ENCODE results near the gene NDUFA13. TPM values are rescaled to one million over a fixed set of nuclear protein-coding genes. Genes with fewer than 3 reads are reported as not detected.

Gene NDUFA13
- total and polyA plus RNA-seq, 4 experiments from 2014 or later: 191 to 316 (median 232) TPM

DNA sequence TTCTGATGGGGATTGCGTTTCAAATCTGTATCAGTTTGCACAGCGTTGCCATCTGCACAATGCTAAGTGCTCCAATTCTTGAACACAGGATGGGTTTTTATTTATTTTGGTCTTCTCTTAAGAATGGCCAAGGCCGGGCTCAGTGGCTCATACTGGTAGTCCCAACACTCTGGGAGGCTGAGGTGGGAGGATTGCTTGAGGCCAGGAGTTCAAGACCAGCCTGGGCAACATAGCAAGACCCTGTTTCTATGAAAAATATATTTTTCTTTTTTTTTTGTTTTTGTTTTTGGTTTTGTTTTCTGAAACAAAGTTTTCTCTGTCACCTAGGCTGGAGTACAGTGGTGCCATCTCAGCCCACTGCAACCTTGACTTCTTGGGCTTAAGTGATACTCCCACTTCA, 7.2 kb downstream of the NDUFA13 start:
- intact Hi-C loops (cut with micrococcal nuclease): no loop called here
- no peaks in the 10 kb centered on the region for H3K27me3 Mint-ChIP-seq
- H3K9me3 ChIP-seq (ENCODE audit: control insufficient read depth in 1 of 2, low read length in 2 of 2): no peaks in the 10 kb centered on the region
- ChIA-PET CTCF (ENCODE audit: partially characterized antibody) (no interaction called here), POLR2A (ENCODE audit: partially characterized antibody) (no interaction called here)
- H3K27ac Mint-ChIP-seq: no peak overlapping the region
- DNase-seq: no peak
- no peak overlapping the region for H3K4me3 Mint-ChIP-seq
- H3K36me3 ChIP-seq (ENCODE audit: insufficient read depth, low read length): peaks cover 23% of the 10 kb centered on the region
- H3K9me3 Mint-ChIP-seq: no peaks in the 10 kb centered on the region
- peaks cover 8% of the 10 kb centered on the region for H3K4me1 ChIP-seq (ENCODE audit: insufficient read depth, low read length)
- peaks cover 15 to 42% of the 10 kb centered on the region in 2 donors for H3K36me3 Mint-ChIP-seq
- peaks cover 11 to 28% (median 21%) of the 10 kb centered on the region in 4 donors for H3K4me1 Mint-ChIP-seq
- H3K27me3 ChIP-seq (ENCODE audit: insufficient read depth, low read length): no peaks in the 10 kb centered on the region
- no peak overlapping the region for H3K27ac ChIP-seq (ENCODE audit: low read depth, low read length)
- H3K4me3 ChIP-seq (ENCODE audit: low read length in 2 of 2): no peak overlapping the region

GRCh38 chr19:19524053-19524452, 8.0 kb downstream of the NDUFA13 start:
- Mint-ChIP-seq H3K4me3 (no peak overlapping the region), H3K4me1 (peaks cover 11 to 28% (median 20%) of the 10 kb centered on the region in 4 donors), H3K36me3 (peaks cover 15 to 44% of the 10 kb centered on the region in 2 donors), H3K9me3 (no peaks in the 10 kb centered on the region), H3K27ac (peak overlapping the region in 2 of 7 donors; percentile 32 to 64), H3K27me3 (no peaks in the 10 kb centered on the region)
- H3K4me3 ChIP-seq (ENCODE audit: low read length in 2 of 2): no peak overlapping the region
- no peak overlapping the region for H3K27ac ChIP-seq (ENCODE audit: low read depth, low read length)
- intact Hi-C loops (cut with micrococcal nuclease): no loop called here
- H3K27me3 ChIP-seq (ENCODE audit: insufficient read depth, low read length): no peaks in the 10 kb centered on the region
- H3K4me1 ChIP-seq (ENCODE audit: insufficient read depth, low read length): peaks cover 7% of the 10 kb centered on the region
- ChIA-PET CTCF (ENCODE audit: partially characterized antibody) (no interaction called here), POLR2A (ENCODE audit: partially characterized antibody) (no interaction called here)
- H3K9me3 ChIP-seq (ENCODE audit: control insufficient read depth in 1 of 2, low read length in 2 of 2): no peaks in the 10 kb centered on the region
- H3K36me3 ChIP-seq (ENCODE audit: insufficient read depth, low read length): peaks cover 26% of the 10 kb centered on the region
- no peak for DNase-seq

DNA sequence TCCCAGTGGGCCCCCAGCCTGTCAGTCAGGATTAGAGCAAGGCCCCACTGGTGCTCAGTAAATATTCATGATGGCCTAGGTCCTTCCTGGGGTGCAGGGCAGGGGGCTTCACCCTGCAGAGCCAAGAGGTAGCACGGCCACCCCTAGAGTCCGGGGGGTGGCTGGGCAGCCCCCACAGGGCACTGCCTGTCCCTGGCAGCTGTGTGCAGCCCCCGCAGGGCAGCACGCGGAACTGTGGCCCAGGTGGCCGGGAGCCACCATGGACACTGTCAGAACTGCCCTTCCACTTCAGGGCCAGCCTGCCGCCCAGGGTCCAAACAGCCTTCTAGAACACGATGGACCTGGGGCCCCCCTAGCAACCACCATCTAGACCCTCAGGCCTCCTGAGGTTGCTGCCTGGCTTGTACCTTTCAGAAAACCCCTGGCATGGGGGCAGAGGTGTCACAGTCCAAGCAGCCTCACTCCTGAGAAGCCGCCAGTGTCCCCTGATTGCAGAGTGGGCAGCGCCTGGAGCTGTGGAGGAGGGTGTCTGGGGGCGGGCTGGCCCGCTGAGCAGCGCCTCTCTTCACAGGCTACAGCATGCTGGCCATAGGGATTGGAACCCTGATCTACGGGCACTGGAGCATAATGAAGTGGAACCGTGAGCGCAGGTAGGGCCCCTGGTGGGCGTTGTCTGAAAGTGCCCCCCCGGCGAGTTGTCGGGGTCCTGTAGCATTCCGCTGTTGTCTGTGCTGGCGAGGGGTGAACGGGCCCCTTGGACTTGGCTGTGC, 9.8 kb downstream of the NDUFA13 start:
- Histone ChIP-seq H3K4me1 (ENCODE audit: insufficient read depth, low read length) (no peaks in the 10 kb centered on the region), H3K27ac (ENCODE audit: low read depth, low read length) (no peak overlapping the region), H3K36me3 (ENCODE audit: insufficient read depth, low read length) (peaks cover 26% of the 10 kb centered on the region), H3K4me3 (ENCODE audit: low read length in 2 of 2) (no peak overlapping the region), H3K9me3 (ENCODE audit: control insufficient read depth in 1 of 2, low read length in 2 of 2) (no peaks in the 10 kb centered on the region), H3K27me3 (ENCODE audit: insufficient read depth, low read length) (no peaks in the 10 kb centered on the region)
- Mint-ChIP-seq H3K27ac (peak overlapping the region in 1 of 7 donors; percentile 77), H3K4me1 (peaks cover 3 to 13% (median 8%) of the 10 kb centered on the region in 4 donors), H3K36me3 (peaks cover 8 to 36% of the 10 kb centered on the region in 2 donors), H3K4me3 (no peak overlapping the region), H3K9me3 (no peaks in the 10 kb centered on the region), H3K27me3 (no peaks in the 10 kb centered on the region)
- peak in 1 of 5 donors; percentile 9 for DNase-seq
- POLR2A ChIA-PET (ENCODE audit: partially characterized antibody): no interaction called here
- CTCF ChIA-PET (ENCODE audit: partially characterized antibody): no interaction called here
- intact Hi-C loops (cut with micrococcal nuclease): no loop called here

- Mint-ChIP-seq H3K27me3 (no peaks in the 10 kb centered on the region), H3K9me3 (no peaks in the 10 kb centered on the region), H3K4me1 (peaks cover 2 to 10% (median 4%) of the 10 kb centered on the region in 4 donors), H3K4me3 (no peak overlapping the region), H3K27ac (peak overlapping the region in 1 of 7 donors; percentile 13), H3K36me3 (peaks cover 9 to 36% of the 10 kb centered on the region in 2 donors)
- H3K36me3 ChIP-seq (ENCODE audit: insufficient read depth, low read length): peaks cover 26% of the 10 kb centered on the region
- DNase-seq: no peak
- no peaks in the 10 kb centered on the region for H3K4me1 ChIP-seq (ENCODE audit: insufficient read depth, low read length)
- H3K4me3 ChIP-seq (ENCODE audit: low read length in 2 of 2): no peak overlapping the region
- H3K9me3 ChIP-seq (ENCODE audit: control insufficient read depth in 1 of 2, low read length in 2 of 2): no peaks in the 10 kb centered on the region
- no peaks in the 10 kb centered on the region for H3K27me3 ChIP-seq (ENCODE audit: insufficient read depth, low read length)
- intact Hi-C loops (cut with micrococcal nuclease): no loop called here
- no peak overlapping the region for H3K27ac ChIP-seq (ENCODE audit: low read depth, low read length)
- CTCF ChIA-PET (ENCODE audit: partially characterized antibody): no interaction called here
- POLR2A ChIA-PET (ENCODE audit: partially characterized antibody): interaction anchor here (1.2 to 1.7 kb wide), 2 partner anchors 10 to 117 kb away, joined by 3 to 4 read pairs; partner anchors contain the start of gene GMIP
Measured at GRCh38 chr19:19526581-19527370, 10.8 kb downstream of the NDUFA13 start.

- peak overlapping the region in 2 of 7 donors; percentile 13 to 41 for H3K27ac Mint-ChIP-seq
- peaks cover 9 to 40% of the 10 kb centered on the region in 2 donors for H3K36me3 Mint-ChIP-seq
- H3K36me3 ChIP-seq (ENCODE audit: insufficient read depth, low read length): peaks cover 26% of the 10 kb centered on the region
Measured at GRCh38 chr19:19527371-19527656, 11.3 kb downstream of the NDUFA13 start.

GRCh38 chr19:19527674-19528625, 11.9 kb downstream of the NDUFA13 start:
- H3K4me1 ChIP-seq (ENCODE audit: insufficient read depth, low read length): peaks cover 11% of the 10 kb centered on the region
- H3K27ac ChIP-seq (ENCODE audit: low read depth, low read length): no peak overlapping the region
- peaks cover 9 to 38% of the 10 kb centered on the region in 2 donors for H3K36me3 Mint-ChIP-seq
- no peaks in the 10 kb centered on the region for H3K9me3 ChIP-seq (ENCODE audit: control insufficient read depth in 1 of 2, low read length in 2 of 2)
- ChIA-PET CTCF (ENCODE audit: partially characterized antibody) (interaction anchor here (1.2 kb wide), 1 partner anchor 116 kb away, joined by 3 read pairs; the partner anchor contains the start of gene GMIP), POLR2A (ENCODE audit: partially characterized antibody) (interaction anchor here (1.2 to 1.7 kb wide), 2 partner anchors 11 to 116 kb away, joined by 3 to 4 read pairs; partner anchors contain the start of gene GMIP)
- H3K27me3 ChIP-seq (ENCODE audit: insufficient read depth, low read length): no peaks in the 10 kb centered on the region
- peaks cover 26% of the 10 kb centered on the region for H3K36me3 ChIP-seq (ENCODE audit: insufficient read depth, low read length)
- peaks cover 4 to 14% (median 9%) of the 10 kb centered on the region in 4 donors for H3K4me1 Mint-ChIP-seq
- intact Hi-C loops (cut with micrococcal nuclease): no loop called here
- peak in 1 of 5 donors; percentile 22 for DNase-seq
- no peak overlapping the region for H3K4me3 ChIP-seq (ENCODE audit: low read length in 2 of 2)
- H3K4me3 Mint-ChIP-seq: no peak overlapping the region
- H3K27ac Mint-ChIP-seq: peak overlapping the region in 2 of 7 donors; percentile 13 to 22
- no peaks in the 10 kb centered on the region for H3K27me3 Mint-ChIP-seq
- no peaks in the 10 kb centered on the region for H3K9me3 Mint-ChIP-seq

More at GRCh38 chr19:19527371-19527656, 11.3 kb downstream of the NDUFA13 start:
- no peak overlapping the region for H3K27ac ChIP-seq (ENCODE audit: low read depth, low read length)
- no peak overlapping the region for H3K4me3 Mint-ChIP-seq
- H3K9me3 Mint-ChIP-seq: no peaks in the 10 kb centered on the region
- DNase-seq: peak in 1 of 5 donors; percentile 2
- H3K27me3 ChIP-seq (ENCODE audit: insufficient read depth, low read length): no peaks in the 10 kb centered on the region
- no peaks in the 10 kb centered on the region for H3K27me3 Mint-ChIP-seq
- ChIA-PET POLR2A (ENCODE audit: partially characterized antibody) (interaction anchor here (1.2 to 1.7 kb wide), 2 partner anchors 11 to 116 kb away, joined by 3 to 4 read pairs; partner anchors contain the start of gene GMIP), CTCF (ENCODE audit: partially characterized antibody) (interaction anchor here (1.2 kb wide), 1 partner anchor 116 kb away, joined by 3 read pairs; the partner anchor contains the start of gene GMIP)
- H3K4me3 ChIP-seq (ENCODE audit: low read length in 2 of 2): no peak overlapping the region
- H3K4me1 ChIP-seq (ENCODE audit: insufficient read depth, low read length): peaks cover 5% of the 10 kb centered on the region
- H3K4me1 Mint-ChIP-seq: peaks cover 5 to 15% (median 9%) of the 10 kb centered on the region in 4 donors
- H3K9me3 ChIP-seq (ENCODE audit: control insufficient read depth in 1 of 2, low read length in 2 of 2): no peaks in the 10 kb centered on the region
- intact Hi-C loops (cut with micrococcal nuclease): no loop called here
